ENCODE measurements around the gene SLC35F2. TPM values are rescaled to one million over a fixed set of nuclear protein-coding genes. Genes with fewer than 3 reads are reported as not detected.
"Not testable (repeated sequence)": the region's sequence is repeated elsewhere in the genome, so short reads cannot be mapped to it uniquely, and the experiment has no call there.

SLC35F2 gene
- total and polyA plus RNA-seq, 4 donors = 9.5 to 14.8 (median 12.5) TPM

DNA sequence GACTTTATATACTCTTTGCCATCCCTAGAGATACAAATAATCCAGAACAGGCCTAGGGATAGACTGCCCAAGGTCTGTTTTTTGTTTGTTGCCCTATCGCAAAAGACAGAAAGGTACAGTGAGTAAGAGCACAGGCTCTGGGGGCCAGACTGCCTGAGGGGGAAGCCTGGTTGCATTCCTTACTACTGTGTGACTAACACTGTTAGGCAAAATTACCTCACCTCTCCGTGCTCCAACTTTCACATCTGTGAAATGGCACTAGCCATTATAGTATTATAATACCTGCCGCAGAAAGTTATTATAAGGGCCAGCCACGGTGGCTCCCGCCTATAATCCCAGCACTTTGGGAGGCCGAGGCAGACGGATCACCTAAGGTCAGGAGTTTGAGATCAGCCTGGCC lies 14.5 kb downstream of the SLC35F2 start:
- Histone ChIP-seq H3K9me3 (ENCODE audit: control insufficient read depth, insufficient read depth, low read length) (no peaks in the 10 kb centered on the region), H3K4me3 (ENCODE audit: low read depth, low read length) (no peak overlapping the region), H3K4me1 (ENCODE audit: control insufficient read depth, insufficient read depth, low read length) (peaks cover 18% of the 10 kb centered on the region), H3K27ac (ENCODE audit: low read depth, low read length) (no peak overlapping the region), H3K36me3 (ENCODE audit: control insufficient read depth, insufficient read depth, low read length) (no peaks in the 10 kb centered on the region), H3K27me3 (ENCODE audit: control insufficient read depth, insufficient read depth, low read length) (no peaks in the 10 kb centered on the region)
- WGBS (ENCODE audit: insufficient coverage) = 100% methylated on average over 4 of the region's 7 CpGs
- no peak for DNase-seq (ENCODE audit: low read depth in 4 of 6, low spot score in 6 of 6)

DNA sequence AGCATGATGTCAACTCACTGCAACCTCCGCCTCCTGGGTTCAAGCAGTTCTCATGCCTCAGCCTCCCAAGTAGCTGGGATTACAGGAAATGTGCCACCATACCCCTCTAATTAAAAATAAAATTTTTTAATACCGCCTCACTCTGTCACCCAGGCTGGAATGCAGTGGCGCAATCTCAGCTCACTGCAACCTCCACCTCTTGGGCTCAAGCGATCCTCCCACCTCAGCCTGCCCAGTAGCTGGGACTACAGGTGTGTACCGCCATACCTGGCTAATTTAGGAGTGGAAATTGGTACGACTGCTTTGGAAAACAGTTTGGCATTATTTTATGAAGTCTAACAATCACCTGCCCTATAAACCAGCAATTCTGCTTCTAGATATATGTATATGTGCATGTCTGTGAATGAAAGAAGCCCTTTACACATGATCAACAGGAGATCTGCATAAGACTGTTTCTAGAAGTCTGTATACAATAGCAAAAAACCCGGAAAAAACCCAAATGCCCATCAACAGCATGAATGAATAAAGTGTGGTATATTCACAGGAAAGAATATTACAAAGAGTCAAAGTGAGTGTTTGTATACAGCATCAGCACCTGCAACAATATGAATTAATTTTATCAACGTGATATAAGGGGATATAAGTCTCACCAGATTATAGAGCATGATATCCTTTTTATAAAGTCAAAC lies 16.0 kb downstream of the SLC35F2 start:
- DNase-seq (ENCODE audit: low read depth in 4 of 6, low spot score in 6 of 6) = no peak
- no peaks in the 10 kb centered on the region for H3K27me3 ChIP-seq (ENCODE audit: control insufficient read depth, insufficient read depth, low read length)
- H3K4me3 ChIP-seq (ENCODE audit: low read depth, low read length) = no peak overlapping the region
- no peaks in the 10 kb centered on the region for H3K9me3 ChIP-seq (ENCODE audit: control insufficient read depth, insufficient read depth, low read length)
- WGBS (ENCODE audit: insufficient coverage) = 96% methylated on average over 4 of the region's 8 CpGs
- no peak overlapping the region for H3K27ac ChIP-seq (ENCODE audit: low read depth, low read length)
- peaks cover 18% of the 10 kb centered on the region for H3K4me1 ChIP-seq (ENCODE audit: control insufficient read depth, insufficient read depth, low read length)
- H3K36me3 ChIP-seq (ENCODE audit: control insufficient read depth, insufficient read depth, low read length) = no peaks in the 10 kb centered on the region

DNA sequence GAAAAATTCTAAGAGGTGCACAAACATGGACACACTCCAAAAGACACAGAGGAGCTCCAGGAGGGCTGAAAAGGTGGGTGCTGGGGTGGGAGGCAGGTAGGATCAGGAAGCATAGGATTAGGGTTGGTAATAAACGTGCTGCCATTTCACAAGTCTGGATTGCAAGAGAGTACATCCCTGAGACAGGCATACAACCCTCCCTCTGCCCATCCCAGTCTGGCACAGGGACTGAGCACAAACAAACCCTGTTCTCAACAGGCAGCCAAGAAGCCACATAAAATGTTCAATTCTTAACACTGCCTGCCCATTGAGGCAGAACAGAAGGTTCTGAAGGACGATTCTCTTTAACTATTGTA lies 18.5 kb downstream of the SLC35F2 start:
- Histone ChIP-seq H3K4me3 (ENCODE audit: low read depth, low read length) (no peak overlapping the region), H3K4me1 (ENCODE audit: control insufficient read depth, insufficient read depth, low read length) (peaks cover 18% of the 10 kb centered on the region), H3K27ac (ENCODE audit: low read depth, low read length) (peak overlapping the region; percentile 47), H3K9me3 (ENCODE audit: control insufficient read depth, insufficient read depth, low read length) (no peaks in the 10 kb centered on the region), H3K27me3 (ENCODE audit: control insufficient read depth, insufficient read depth, low read length) (no peaks in the 10 kb centered on the region), H3K36me3 (ENCODE audit: control insufficient read depth, insufficient read depth, low read length) (no peaks in the 10 kb centered on the region)
- no CpG with 5 or more reads among the region's 2 CpGs for WGBS (ENCODE audit: insufficient coverage)
- DNase-seq (ENCODE audit: low read depth in 4 of 6, low spot score in 6 of 6) = peak in 2 of 6 donors; percentile 54 to 56

DNA sequence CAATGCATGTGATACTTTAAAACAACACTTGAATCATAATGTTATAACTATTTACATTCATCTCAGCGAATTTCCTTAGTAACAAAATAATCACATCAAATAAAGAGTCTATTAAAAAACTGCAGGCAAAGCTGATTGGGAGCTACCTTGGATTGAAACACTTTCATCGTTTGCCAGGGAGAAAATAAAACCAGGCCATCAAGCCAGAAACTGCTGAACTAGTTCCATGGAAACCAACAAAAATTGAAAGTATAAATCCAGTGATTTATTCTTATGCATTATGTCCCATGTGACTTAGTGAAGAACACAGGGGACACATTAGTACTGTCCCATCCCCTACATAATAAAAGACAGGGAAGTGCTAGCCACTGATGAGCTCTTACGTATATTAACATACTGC lies 21.7 kb downstream of the SLC35F2 start:
- Histone ChIP-seq H3K27ac (ENCODE audit: low read depth, low read length) (no peak overlapping the region), H3K9me3 (ENCODE audit: control insufficient read depth, insufficient read depth, low read length) (no peaks in the 10 kb centered on the region), H3K4me1 (ENCODE audit: control insufficient read depth, insufficient read depth, low read length) (peaks cover 18% of the 10 kb centered on the region), H3K27me3 (ENCODE audit: control insufficient read depth, insufficient read depth, low read length) (no peaks in the 10 kb centered on the region), H3K4me3 (ENCODE audit: low read depth, low read length) (no peak overlapping the region), H3K36me3 (ENCODE audit: control insufficient read depth, insufficient read depth, low read length) (no peaks in the 10 kb centered on the region)
- peak in 2 of 6 donors; percentile 42 to 68 for DNase-seq (ENCODE audit: low read depth in 4 of 6, low spot score in 6 of 6)
- 50% methylated on average over 1 of the region's 3 CpGs for WGBS (ENCODE audit: insufficient coverage)

GRCh38 chr11:107834995-107835394 lies 23.6 kb downstream of the SLC35F2 start:
- H3K4me1 ChIP-seq (ENCODE audit: control insufficient read depth, insufficient read depth, low read length) = peaks cover 6% of the 10 kb centered on the region
- no peaks in the 10 kb centered on the region for H3K36me3 ChIP-seq (ENCODE audit: control insufficient read depth, insufficient read depth, low read length)
- H3K27ac ChIP-seq (ENCODE audit: low read depth, low read length) = no peak overlapping the region
- H3K9me3 ChIP-seq (ENCODE audit: control insufficient read depth, insufficient read depth, low read length) = no peaks in the 10 kb centered on the region
- DNase-seq (ENCODE audit: low read depth in 4 of 6, low spot score in 6 of 6) = no peak
- H3K4me3 ChIP-seq (ENCODE audit: low read depth, low read length) = no peak overlapping the region
- 57% methylated on average over 2 of the region's 6 CpGs for WGBS (ENCODE audit: insufficient coverage)
- no peaks in the 10 kb centered on the region for H3K27me3 ChIP-seq (ENCODE audit: control insufficient read depth, insufficient read depth, low read length)

- 80% methylated on average over 3 of the region's 6 CpGs for WGBS (ENCODE audit: insufficient coverage)
Measured at GRCh38 chr11:107833926-107834325, 24.7 kb downstream of the SLC35F2 start.

GRCh38 chr11:107830915-107831540 lies 27.6 kb downstream of the SLC35F2 start:
- no peaks in the 10 kb centered on the region for H3K27me3 ChIP-seq (ENCODE audit: control insufficient read depth, insufficient read depth, low read length)
- WGBS (ENCODE audit: insufficient coverage) = 100% methylated on average over 3 of the region's 5 CpGs
- no peak overlapping the region for H3K27ac ChIP-seq (ENCODE audit: low read depth, low read length)
- H3K9me3 ChIP-seq (ENCODE audit: control insufficient read depth, insufficient read depth, low read length) = no peaks in the 10 kb centered on the region
- no peak for DNase-seq (ENCODE audit: low read depth in 4 of 6, low spot score in 6 of 6)
- no peaks in the 10 kb centered on the region for H3K4me1 ChIP-seq (ENCODE audit: control insufficient read depth, insufficient read depth, low read length)
- H3K36me3 ChIP-seq (ENCODE audit: control insufficient read depth, insufficient read depth, low read length) = no peaks in the 10 kb centered on the region
- H3K4me3 ChIP-seq (ENCODE audit: low read depth, low read length) = no peak overlapping the region

More at GRCh38 chr11:107833926-107834325, 24.7 kb downstream of the SLC35F2 start:
- not testable (repeated sequence) for H3K4me1 ChIP-seq (ENCODE audit: control insufficient read depth, insufficient read depth, low read length); H3K4me3 ChIP-seq (ENCODE audit: low read depth, low read length); H3K36me3 ChIP-seq (ENCODE audit: control insufficient read depth, insufficient read depth, low read length); H3K9me3 ChIP-seq (ENCODE audit: control insufficient read depth, insufficient read depth, low read length); H3K27me3 ChIP-seq (ENCODE audit: control insufficient read depth, insufficient read depth, low read length); H3K27ac ChIP-seq (ENCODE audit: low read depth, low read length); DNase-seq (ENCODE audit: low read depth in 4 of 6, low spot score in 6 of 6)

DNA sequence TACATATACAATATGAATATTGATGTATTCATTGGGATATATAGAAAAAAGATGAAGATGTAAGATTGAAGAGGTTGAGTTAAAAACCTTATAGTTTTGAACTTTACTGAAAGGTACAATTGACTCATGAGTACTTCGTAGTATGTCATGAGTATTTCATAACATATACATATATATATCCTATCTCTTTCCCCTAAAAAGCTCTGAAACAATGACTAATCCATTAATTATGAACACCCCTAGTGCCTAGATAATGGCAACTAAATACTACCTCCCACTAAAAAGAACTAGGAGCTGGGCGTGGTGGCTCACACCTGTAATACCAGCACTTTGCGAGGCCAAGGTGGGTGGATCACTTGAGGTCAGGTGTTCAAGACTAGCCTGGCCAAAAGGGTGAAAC lies 31.5 kb downstream of the SLC35F2 start:
- H3K9me3 ChIP-seq (ENCODE audit: control insufficient read depth, insufficient read depth, low read length) = no peaks in the 10 kb centered on the region
- no peak overlapping the region for H3K4me3 ChIP-seq (ENCODE audit: low read depth, low read length)
- WGBS (ENCODE audit: insufficient coverage) = no CpG with 5 or more reads among the region's 3 CpGs

DNA sequence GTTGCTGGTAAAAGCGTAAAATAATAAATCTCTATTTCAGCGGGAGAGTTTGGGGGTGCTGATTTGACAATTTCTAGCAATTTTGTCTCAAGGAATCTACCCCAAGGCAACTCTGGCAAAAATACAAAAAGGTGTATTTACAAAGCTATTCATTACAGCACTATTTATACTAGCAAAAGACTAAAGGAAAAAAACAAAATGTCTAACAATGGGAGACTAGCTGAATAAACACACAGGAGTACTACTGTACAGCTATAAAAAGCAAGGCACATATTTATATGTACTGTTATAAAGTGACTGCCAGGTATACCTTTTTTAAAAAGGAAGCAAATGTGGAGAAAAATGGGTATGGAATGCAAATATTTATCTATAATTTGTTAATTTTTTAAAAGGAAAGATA lies 32.7 kb downstream of the SLC35F2 start:
- Histone ChIP-seq H3K36me3 (ENCODE audit: control insufficient read depth, insufficient read depth, low read length) (no peaks in the 10 kb centered on the region), H3K9me3 (ENCODE audit: control insufficient read depth, insufficient read depth, low read length) (no peaks in the 10 kb centered on the region), H3K27ac (ENCODE audit: low read depth, low read length) (no peak overlapping the region), H3K4me1 (ENCODE audit: control insufficient read depth, insufficient read depth, low read length) (no peaks in the 10 kb centered on the region), H3K27me3 (ENCODE audit: control insufficient read depth, insufficient read depth, low read length) (no peaks in the 10 kb centered on the region), H3K4me3 (ENCODE audit: low read depth, low read length) (no peak overlapping the region)
- WGBS (ENCODE audit: insufficient coverage) = no CpG with 5 or more reads among the region's 2 CpGs
- DNase-seq (ENCODE audit: low read depth in 4 of 6, low spot score in 6 of 6) = no peak

More for the DNA sequence above, 31.5 kb downstream of the SLC35F2 start:
- Histone ChIP-seq H3K27ac (ENCODE audit: low read depth, low read length) (no peak overlapping the region), H3K36me3 (ENCODE audit: control insufficient read depth, insufficient read depth, low read length) (no peaks in the 10 kb centered on the region), H3K27me3 (ENCODE audit: control insufficient read depth, insufficient read depth, low read length) (no peaks in the 10 kb centered on the region), H3K4me1 (ENCODE audit: control insufficient read depth, insufficient read depth, low read length) (no peaks in the 10 kb centered on the region)
- no peak for DNase-seq (ENCODE audit: low read depth in 4 of 6, low spot score in 6 of 6)

Data from spinal cord (tissue), 10 donors.